T-helper 9 cell (primary cell): ENCODE measurements around the gene PALM.
"Not testable (repeated sequence)": the region's sequence is repeated elsewhere in the genome, so short reads cannot be mapped to it uniquely, and the experiment has no call there.

ENCODE experiments used
- DNase-seq: peaks from one replicate; pipeline ENCODE4 v3.0.0-alpha.2; 2020

Gene PALM

GRCh38 chr19:709196-709964, 645 bp downstream of the PALM start:
- no peak for DNase-seq

- no peak for DNase-seq
Measured at GRCh38 chr19:709965-710571, 1.3 kb downstream of the PALM start.

GRCh38 chr19:710767-711166, 2.0 kb downstream of the PALM start:
- DNase-seq, result no peak

GRCh38 chr19:711254-711653, 2.5 kb downstream of the PALM start:
- no peak for DNase-seq

GRCh38 chr19:715347-715746, 6.6 kb downstream of the PALM start:
- no peak for DNase-seq

GRCh38 chr19:718251-718951, 9.7 kb downstream of the PALM start:
- no peak for DNase-seq

GRCh38 chr19:718991-719512, 10.3 kb downstream of the PALM start:
- DNase-seq, result no peak

- DNase-seq, result no peak
Measured at GRCh38 chr19:719636-720344, 11.1 kb downstream of the PALM start.

- DNase-seq, result no peak
Measured at GRCh38 chr19:720345-721160, 11.8 kb downstream of the PALM start.

- DNase-seq, result no peak
Measured at GRCh38 chr19:722553-723101, 13.9 kb downstream of the PALM start.

- no peak for DNase-seq
Measured at GRCh38 chr19:723247-723646, 14.5 kb downstream of the PALM start.

GRCh38 chr19:723714-724113, 15.0 kb downstream of the PALM start:
- DNase-seq, result no peak

- DNase-seq, result no peak
Measured at GRCh38 chr19:725461-726089, 16.8 kb downstream of the PALM start.

- no peak for DNase-seq
Measured at GRCh38 chr19:726993-727956, 18.5 kb downstream of the PALM start.

- no peak for DNase-seq
Measured at GRCh38 chr19:728011-728410, 19.3 kb downstream of the PALM start.

GRCh38 chr19:729564-729963, 20.8 kb downstream of the PALM start:
- DNase-seq, result not testable (repeated sequence)

GRCh38 chr19:729965-730668, 21.4 kb downstream of the PALM start:
- no peak for DNase-seq

- no peak for DNase-seq
Measured at GRCh38 chr19:731000-731399, 22.3 kb downstream of the PALM start.
